HG03108 (cell line): ENCODE measurements around the gene CCNT2.
"Not testable (repeated sequence)": the region's sequence is repeated elsewhere in the genome, so short reads cannot be mapped to it uniquely, and the experiment has no call there.

ENCODE experiments used
- ATAC-seq: cut with Tn5 transposase; IDR thresholded peaks from one replicate; pipeline ENCODE4 v1.9.1; 2021; ENCODE audit warnings: moderate library complexity; ENCODE audit not compliant: unreplicated experiment

CCNT2 gene

GRCh38 chr2:134973241-134974138, 54.9 kb downstream of the CCNT2 start:
- no peak for ATAC-seq

DNA sequence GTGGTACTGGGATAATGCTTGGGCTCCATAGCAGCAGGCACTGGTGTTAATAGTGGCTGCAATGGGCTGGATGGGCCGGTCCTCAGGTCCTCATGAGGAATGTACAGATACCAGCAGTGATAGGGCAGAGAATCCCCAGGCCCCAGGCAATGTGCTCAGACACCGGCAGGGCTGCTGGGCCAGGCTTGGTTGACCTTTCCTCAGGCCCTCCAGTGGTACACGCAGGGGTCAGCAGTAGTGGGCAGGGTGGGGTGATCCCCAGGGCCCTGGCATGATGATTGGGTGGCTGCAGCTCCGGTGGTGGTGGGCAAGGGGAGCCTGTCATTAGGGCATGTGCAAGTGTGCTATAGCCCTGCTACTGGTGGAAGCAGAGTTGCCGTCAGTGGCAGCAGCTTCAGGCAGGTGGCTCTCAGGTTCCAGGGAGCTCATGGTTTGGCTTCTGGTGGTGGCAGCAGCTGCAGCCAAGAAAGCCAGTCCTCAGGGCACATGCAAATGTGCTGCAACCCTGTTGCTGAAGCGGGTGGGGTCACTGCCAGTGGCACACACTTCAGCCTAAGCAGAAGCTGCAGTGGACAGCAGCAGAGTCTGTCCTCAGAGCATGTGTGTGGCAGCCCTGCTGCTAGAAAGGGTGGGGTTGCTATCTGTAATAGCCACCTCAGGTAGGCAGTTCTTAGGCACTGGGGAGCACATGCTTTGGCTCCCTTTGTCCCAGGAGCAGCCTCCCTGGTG, 56.8 kb downstream of the CCNT2 start:
- no peak for ATAC-seq

- no peak for ATAC-seq
These were observed 57.6 kb downstream of the CCNT2 start for GRCh38 chr2:134976074-134976702.

DNA sequence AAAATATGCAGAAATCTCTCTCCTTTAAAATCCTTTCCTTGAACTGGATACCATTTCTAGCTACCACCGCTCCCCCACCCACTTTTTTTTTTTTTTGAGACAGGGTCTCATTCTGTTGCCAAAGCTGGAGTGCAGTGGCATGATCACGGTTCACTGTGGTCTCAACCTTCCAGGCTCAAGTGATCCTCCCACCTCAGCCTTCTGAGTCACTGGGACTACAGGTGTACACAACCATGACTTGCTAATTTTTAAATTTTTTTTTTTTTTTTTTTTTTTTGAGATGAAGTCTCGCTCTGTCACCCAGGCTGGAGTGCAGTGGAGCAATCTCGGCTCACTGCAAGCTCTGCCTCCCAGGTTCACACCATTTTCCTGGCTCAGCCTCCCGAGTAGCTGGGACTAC, 58.5 kb downstream of the CCNT2 start:
- ATAC-seq: not testable (repeated sequence)

- ATAC-seq: no peak
These were observed 60.6 kb downstream of the CCNT2 start for GRCh38 chr2:134979221-134979620.

GRCh38 chr2:134980639-134981038, 62.0 kb downstream of the CCNT2 start:
- no peak for ATAC-seq

DNA sequence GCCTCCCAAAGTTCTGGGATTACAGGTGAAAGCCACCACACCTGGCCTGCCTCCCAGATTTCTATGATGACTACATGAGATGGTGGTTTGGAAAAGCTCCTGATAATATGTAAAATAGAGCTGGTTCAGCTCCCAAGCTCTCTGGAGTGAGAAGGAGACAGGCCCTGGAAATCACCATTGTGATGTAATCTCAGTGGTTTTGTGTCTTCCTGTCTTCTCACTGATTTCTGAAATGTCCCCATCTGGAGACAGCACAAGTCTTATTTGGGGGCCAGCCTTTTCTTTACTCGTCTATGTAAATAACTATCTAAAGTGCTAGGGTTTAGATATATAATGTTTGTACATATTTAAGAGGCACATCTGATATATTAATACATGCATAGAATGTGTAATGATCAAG, 64.0 kb downstream of the CCNT2 start:
- no peak for ATAC-seq

DNA sequence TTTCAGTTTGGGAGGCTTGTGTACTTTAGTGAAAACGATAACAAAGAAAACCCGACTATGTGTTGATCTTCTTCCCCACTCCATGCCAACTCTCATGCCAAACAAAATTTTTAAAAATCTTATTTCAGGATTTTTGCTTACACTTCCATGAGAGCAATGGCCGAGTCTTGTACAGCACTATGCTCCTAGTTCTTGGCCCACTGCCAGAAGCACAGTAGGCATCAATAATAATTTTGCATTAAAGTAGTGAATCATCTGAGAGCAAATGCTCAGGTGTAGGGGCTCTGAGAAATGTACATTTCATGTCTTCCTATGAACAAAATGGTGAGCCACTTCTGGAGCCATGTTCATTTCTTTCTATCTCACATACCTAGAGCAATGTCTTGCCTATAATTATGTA, 66.4 kb downstream of the CCNT2 start:
- ATAC-seq: no peak

- ATAC-seq: no peak
These were observed 70.5 kb downstream of the CCNT2 start for GRCh38 chr2:134988994-134989605.

DNA sequence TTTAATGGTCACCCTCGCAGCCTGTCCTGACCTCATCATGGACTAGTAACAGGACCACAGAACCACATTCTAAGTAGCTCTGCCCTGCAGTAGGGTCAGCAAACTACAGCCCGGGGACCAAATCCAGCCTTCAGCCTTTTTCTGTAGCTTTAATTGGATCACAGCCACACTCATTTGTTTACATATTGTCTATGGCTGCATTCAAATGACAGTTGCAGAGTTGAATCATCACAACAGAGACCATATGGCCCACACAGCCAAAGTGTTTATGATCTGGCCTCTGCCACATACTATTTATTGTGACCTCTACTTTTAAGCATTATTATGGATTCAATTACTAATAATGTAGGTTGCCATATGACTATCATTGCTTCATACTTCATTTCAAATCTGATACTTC, 80.9 kb downstream of the CCNT2 start:
- ATAC-seq: no peak

- no peak for ATAC-seq
These were observed 84.2 kb downstream of the CCNT2 start for GRCh38 chr2:135002836-135003235.

- peak; percentile 81 for ATAC-seq
These were observed 85.6 kb downstream of the CCNT2 start for GRCh38 chr2:135004005-135004746.

DNA sequence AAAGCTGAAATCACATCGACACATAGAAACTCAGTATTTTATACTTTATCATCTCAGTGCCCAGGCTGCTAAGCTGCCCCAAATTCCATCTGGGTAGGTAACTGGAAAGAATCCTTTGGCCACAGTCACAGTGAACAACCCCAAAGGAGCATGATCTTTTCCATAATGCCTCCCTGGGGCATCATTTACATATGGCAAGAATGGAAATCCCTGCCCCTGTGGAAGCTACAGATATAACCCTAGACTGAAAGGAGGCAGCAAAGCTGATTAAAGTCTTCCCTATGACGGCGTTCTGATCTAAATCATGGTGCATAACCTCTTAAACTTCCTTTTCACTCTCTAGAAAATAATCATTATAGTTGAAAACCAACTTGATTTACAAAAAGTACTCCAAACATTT, 87.1 kb downstream of the CCNT2 start:
- no peak for ATAC-seq
